Activated B cell treated with CpG ODN at 0.5 μM for 24 hours (primary cell): ENCODE data around the gene TEX101. TPM values are rescaled to one million over a fixed set of nuclear protein-coding genes. Genes with fewer than 3 reads are reported as not detected.
"Not testable (repeated sequence)": the region's sequence is repeated elsewhere in the genome, so short reads cannot be mapped to it uniquely, and the experiment has no call there.

ENCODE experiments used
- ATAC-seq: fragments of 200-7000 bp; cut with Tn5 transposase; one replicate; pipeline ENCODE4 v1.10.0; 2021; ENCODE audit warnings: low read depth, mild to moderate bottlenecking, moderate library complexity
- CTCF ChIA-PET: fragments of 350-600 bp; sonication (Branson Sonifier 250); formaldehyde crosslinking; loops from one replicate; lab custom pipeline; 2021; ENCODE audit warnings: antibody characterized with exemption; lab: Charles Lee
- POLR2A ChIA-PET: fragments of 350-600 bp; sonication (Branson Sonifier 250); formaldehyde crosslinking; loops from one replicate; lab custom pipeline; 2021; ENCODE audit warnings: antibody characterized with exemption; lab: Charles Lee
- DNase-seq: peaks from one replicate; pipeline ENCODE4 v3.0.0; 2022
- H3K27ac Mint-ChIP-seq: one replicate; pipeline ENCODE4 v1.8.0; 2020; ENCODE audit warnings: mixed read lengths
- H3K27me3 Mint-ChIP-seq: one replicate; pipeline ENCODE4 v1.8.0; 2021; ENCODE audit warnings: mixed read lengths
- H3K36me3 Mint-ChIP-seq: one replicate; pipeline ENCODE4 v1.8.0; 2021; ENCODE audit warnings: low read depth, mixed read lengths
- H3K4me1 Mint-ChIP-seq: one replicate; pipeline ENCODE4 v1.8.0; 2021; ENCODE audit warnings: mixed read lengths
- H3K4me3 Mint-ChIP-seq: one replicate; pipeline ENCODE4 v1.8.0; 2020; ENCODE audit warnings: mild to moderate bottlenecking, mixed read lengths
- H3K9me3 Mint-ChIP-seq: one replicate; pipeline ENCODE4 v1.8.0; 2020; ENCODE audit warnings: mixed read lengths
- intact Hi-C: fragments of 100-400 bp; cut with micrococcal nuclease; formaldehyde crosslinking; loops from one replicate; pipeline ENCODE4 v1.15.1; 2024
- total RNA-seq: library from RNA; stranded (reverse); gene quantifications from 2 replicates; pipeline ENCODE4 v1.2.3, GENCODE V29; 2022
- TF ChIP-seq, protein P1 (sequence below): fragments of 200-600 bp; IDR thresholded peaks from one replicate; pipeline ENCODE4 v1.8.0; 2022; ENCODE audit warnings: antibody characterized with exemption, mild to moderate bottlenecking

Gene TEX101
- total RNA-seq, 1 donor from 2014 or later = not detected

DNA sequence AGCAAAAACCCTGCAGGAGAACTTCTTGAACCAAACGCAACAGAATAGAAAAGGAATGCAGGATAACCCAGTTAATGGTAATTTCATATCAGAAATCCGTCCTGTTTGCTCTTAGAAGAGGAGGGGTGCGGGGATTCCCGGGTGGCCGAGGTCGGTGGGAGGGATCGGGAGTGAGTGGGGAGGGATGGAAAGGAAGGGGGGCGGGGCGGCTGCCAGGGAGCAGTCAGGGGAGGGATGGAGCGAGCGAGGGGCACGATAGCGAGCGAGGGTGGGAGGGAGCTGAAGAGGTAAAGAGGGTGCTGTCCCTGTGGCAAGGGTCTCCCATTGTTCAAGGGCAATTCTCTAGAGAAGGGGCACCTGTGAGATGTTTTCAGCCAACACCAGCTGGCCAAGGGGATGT is 34.7 kb upstream of the TEX101 start:
- Mint-ChIP-seq H3K4me1 (peaks cover under 1% of the 10 kb centered on the region), H3K27ac (no peak overlapping the region), H3K36me3 (no peaks in the 10 kb centered on the region), H3K4me3 (no peak overlapping the region), H3K9me3 (no peaks in the 10 kb centered on the region), H3K27me3 (peaks cover 6% of the 10 kb centered on the region)
- ChIA-PET CTCF (no interaction called here), POLR2A (no interaction called here)
- TF ChIP-seq, protein P1, sequence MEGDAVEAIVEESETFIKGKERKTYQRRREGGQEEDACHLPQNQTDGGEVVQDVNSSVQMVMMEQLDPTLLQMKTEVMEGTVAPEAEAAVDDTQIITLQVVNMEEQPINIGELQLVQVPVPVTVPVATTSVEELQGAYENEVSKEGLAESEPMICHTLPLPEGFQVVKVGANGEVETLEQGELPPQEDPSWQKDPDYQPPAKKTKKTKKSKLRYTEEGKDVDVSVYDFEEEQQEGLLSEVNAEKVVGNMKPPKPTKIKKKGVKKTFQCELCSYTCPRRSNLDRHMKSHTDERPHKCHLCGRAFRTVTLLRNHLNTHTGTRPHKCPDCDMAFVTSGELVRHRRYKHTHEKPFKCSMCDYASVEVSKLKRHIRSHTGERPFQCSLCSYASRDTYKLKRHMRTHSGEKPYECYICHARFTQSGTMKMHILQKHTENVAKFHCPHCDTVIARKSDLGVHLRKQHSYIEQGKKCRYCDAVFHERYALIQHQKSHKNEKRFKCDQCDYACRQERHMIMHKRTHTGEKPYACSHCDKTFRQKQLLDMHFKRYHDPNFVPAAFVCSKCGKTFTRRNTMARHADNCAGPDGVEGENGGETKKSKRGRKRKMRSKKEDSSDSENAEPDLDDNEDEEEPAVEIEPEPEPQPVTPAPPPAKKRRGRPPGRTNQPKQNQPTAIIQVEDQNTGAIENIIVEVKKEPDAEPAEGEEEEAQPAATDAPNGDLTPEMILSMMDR = no peak
- no peak for ATAC-seq
- intact Hi-C loops = no loop called here
- no peak for DNase-seq

DNA sequence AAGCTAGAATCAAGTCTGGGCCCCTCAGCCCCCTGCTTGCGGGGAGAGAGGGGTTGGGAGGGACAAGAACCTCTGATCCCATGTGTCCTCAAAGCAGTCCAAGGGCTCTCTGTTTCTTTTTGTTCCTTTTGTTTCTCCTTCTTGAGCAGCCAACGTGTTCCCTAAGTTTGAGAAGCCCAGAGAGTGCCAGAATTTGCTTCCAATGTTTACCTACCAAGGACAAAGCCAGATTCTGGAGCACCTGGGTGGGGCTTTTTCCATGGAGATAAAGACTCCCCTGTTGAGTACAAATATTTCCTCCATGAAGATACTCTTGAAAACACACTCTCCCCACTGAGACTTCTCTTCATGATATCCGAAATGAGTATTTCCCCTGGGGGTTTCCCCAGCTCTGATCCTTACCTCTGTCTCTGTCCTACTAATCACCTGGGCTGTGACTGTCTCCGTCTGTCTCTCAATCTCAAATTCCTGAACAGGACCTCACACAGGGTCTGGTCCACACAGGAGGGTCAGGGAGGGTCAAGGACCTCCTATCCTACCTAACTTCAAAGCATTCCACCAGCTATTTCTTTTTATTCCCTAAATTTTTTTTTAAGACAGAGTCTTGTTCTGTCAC is 33.8 kb upstream of the TEX101 start:
- intact Hi-C loops = no loop called here
- Mint-ChIP-seq H3K27me3 (peaks cover 6% of the 10 kb centered on the region), H3K36me3 (no peaks in the 10 kb centered on the region), H3K27ac (no peak overlapping the region), H3K4me1 (peaks cover 4% of the 10 kb centered on the region), H3K9me3 (peaks cover 2% of the 10 kb centered on the region), H3K4me3 (no peak overlapping the region)
- DNase-seq = no peak
- TF ChIP-seq, protein P1 = no peak
- ATAC-seq = no peak
- POLR2A ChIA-PET = no interaction called here
- CTCF ChIA-PET = no interaction called here

DNA sequence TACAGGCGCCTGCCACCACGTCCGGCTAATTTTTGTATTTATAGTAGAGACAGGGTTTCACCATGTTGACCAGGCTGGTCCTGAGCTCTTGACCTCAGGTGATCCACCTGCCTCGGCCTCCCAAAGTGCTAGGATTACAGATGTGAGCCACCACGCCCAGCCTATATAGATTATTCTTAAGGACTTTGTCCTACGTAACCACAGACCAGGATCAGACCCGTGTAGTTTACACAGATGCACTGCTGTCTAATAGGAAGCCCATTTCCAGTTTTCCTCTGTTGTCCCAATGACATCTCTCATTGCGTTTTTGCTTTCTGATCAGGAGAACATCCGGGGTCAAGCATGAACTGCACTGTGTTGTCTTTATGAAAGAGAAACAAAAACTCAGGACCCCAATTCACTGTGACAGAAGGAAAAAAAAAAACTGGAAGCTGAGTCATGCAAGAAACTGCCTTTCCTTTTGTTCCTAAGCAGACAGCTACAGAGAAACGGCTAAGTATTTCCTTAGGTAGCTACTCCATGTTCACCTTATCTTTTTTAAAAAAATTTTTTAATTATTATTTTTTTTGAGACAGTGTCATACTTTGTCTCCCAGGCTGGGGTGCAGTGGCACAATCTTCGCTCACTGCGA is 32.0 kb upstream of the TEX101 start:
- H3K27me3 Mint-ChIP-seq, H3K36me3 Mint-ChIP-seq, ATAC-seq, H3K9me3 Mint-ChIP-seq, POLR2A ChIA-PET, DNase-seq, intact Hi-C loops, H3K27ac Mint-ChIP-seq, H3K4me3 Mint-ChIP-seq, CTCF ChIA-PET: not testable (repeated sequence)
- peaks cover 12% of the 10 kb centered on the region for H3K4me1 Mint-ChIP-seq

DNA sequence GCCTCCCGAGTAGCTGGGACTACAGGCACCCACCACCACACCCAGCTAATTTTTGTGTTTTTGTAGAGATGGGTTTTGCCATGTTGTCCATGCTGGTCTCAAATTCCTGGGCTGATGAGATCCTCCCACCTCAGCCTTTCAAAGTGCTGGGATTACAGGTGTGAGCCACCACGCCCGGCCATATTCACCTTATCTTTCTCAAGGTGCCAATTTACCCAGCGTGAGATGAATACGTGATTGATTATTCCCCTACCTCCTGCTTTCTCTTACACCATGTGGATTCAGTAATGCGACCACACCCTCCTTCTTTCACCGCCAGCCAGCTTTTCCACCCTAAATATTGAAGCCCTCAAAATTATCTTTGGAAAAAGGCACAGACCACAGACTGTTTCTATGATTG is 31.4 kb upstream of the TEX101 start:
- H3K27me3 Mint-ChIP-seq, H3K9me3 Mint-ChIP-seq, CTCF ChIA-PET, ATAC-seq, DNase-seq, H3K4me3 Mint-ChIP-seq, H3K36me3 Mint-ChIP-seq, H3K27ac Mint-ChIP-seq, intact Hi-C loops: not testable (repeated sequence)
- POLR2A ChIA-PET = interaction anchor here (0.7 kb wide), 1 partner anchor 90 kb away, joined by 3 read pairs; no protein-coding TSS in a partner anchor
- H3K4me1 Mint-ChIP-seq = peaks cover 12% of the 10 kb centered on the region

DNA sequence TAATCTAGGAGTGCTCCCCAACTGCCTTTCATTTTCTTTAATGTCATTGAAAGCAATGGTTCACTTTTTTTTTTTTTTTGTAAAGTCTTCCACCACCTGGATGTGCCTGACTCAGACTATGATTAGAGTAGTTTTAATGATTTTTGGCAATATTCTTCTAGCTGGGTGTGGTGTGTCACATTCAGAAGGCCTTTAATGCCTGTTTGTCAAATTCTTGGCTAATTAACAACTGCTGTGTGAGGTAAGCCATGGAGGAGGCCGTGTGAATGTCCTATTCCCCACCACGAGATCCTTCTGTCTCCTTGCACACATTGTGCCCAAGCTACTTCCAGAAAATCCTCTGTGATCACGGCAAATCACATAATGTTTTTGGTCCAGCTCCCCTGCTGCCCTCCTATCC is 30.9 kb upstream of the TEX101 start:
- intact Hi-C loops, H3K27ac Mint-ChIP-seq, H3K4me3 Mint-ChIP-seq, H3K27me3 Mint-ChIP-seq, ATAC-seq, H3K9me3 Mint-ChIP-seq, CTCF ChIA-PET, DNase-seq, H3K36me3 Mint-ChIP-seq: not testable (repeated sequence)
- peaks cover 12% of the 10 kb centered on the region for H3K4me1 Mint-ChIP-seq
- POLR2A ChIA-PET = interaction anchor here (0.7 kb wide), 1 partner anchor 89 kb away, joined by 3 read pairs; no protein-coding TSS in a partner anchor

DNA sequence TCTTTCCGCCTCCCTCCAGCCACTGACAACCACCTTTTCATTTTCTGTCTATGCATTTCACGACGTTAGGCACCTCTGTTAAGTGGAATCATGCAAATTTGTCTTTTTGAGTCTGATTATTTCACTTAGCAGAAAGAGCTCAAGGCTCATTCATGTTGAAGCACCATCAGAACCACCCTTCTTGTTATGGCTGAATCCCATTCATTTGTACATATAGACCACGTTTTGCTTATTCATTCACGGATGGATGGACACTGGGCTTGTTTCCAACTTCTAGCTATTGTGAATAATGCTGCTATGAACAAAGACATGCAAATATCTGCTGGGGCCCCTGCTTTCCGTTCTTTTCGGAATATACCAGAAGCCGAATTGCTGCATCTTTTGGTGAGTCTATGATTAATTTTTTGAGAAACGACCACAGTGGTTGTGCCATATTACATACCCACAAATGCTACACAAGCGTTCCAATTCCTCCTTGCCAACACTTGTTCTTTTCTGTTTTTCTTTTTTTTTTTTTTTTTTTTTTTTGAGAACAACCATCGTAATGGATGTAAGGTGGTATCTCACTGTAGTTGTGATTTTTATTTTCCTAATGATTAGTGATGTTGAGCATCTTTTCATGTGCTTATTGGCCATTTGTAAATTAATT is 23.7 kb upstream of the TEX101 start:
- CTCF ChIA-PET, H3K9me3 Mint-ChIP-seq, H3K4me3 Mint-ChIP-seq, H3K27me3 Mint-ChIP-seq, DNase-seq, H3K27ac Mint-ChIP-seq, POLR2A ChIA-PET, H3K36me3 Mint-ChIP-seq, H3K4me1 Mint-ChIP-seq, intact Hi-C loops, ATAC-seq: not testable (repeated sequence)

DNA sequence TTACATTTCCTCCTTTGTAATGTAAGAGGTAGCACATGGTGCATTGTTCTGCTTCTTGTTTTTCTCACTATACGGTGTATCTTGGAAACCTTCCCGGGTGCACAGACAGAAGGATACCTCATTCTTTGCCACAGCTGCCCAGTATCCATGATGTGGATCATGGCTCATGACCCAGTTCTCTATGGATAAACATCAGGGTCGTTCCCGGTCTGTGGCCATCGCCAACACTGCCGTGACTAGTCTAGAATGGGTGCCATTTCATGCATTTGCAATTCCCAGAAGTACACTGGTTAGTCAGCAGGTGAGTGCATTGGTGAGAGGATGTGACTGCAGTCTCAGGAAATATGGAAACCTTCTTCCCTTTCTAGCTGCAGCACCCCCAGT is 23.1 kb upstream of the TEX101 start:
- H3K36me3 Mint-ChIP-seq, H3K4me1 Mint-ChIP-seq, H3K9me3 Mint-ChIP-seq, H3K27me3 Mint-ChIP-seq, ATAC-seq, H3K27ac Mint-ChIP-seq, POLR2A ChIA-PET, H3K4me3 Mint-ChIP-seq, DNase-seq, CTCF ChIA-PET, intact Hi-C loops: not testable (repeated sequence)

DNA sequence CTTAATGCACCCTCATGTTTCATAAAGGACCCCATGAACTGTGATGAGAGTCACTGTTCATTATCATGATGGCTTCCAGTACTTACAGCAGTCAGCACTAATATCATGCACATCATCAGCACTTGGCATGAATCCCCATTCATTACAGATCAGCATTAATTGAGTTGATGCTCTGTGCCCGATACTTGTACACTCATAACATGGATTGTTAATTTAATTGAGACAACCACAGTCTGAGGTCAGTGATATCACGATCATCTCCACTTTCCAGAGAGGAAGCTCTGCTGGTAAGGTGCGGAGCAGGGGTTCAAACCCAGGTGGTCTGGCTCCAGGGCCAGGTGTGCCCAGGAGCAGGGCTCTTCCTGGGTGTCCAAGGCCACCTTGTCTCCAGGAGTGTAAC is 21.2 kb upstream of the TEX101 start:
- H3K4me1 Mint-ChIP-seq, H3K27me3 Mint-ChIP-seq, ATAC-seq, intact Hi-C loops, H3K9me3 Mint-ChIP-seq, H3K4me3 Mint-ChIP-seq, CTCF ChIA-PET, DNase-seq, H3K36me3 Mint-ChIP-seq, POLR2A ChIA-PET, H3K27ac Mint-ChIP-seq: not testable (repeated sequence)
